HG03175 (cell line): ENCODE data around the gene MID1.

Source experiments
- ATAC-seq: cut with Tn5 transposase; IDR thresholded peaks from one replicate; pipeline ENCODE4 v1.9.1; 2021; ENCODE audit warnings: mild to moderate bottlenecking, moderate library complexity; ENCODE audit not compliant: unreplicated experiment

MID1 gene

GRCh38 chrX:10496345-10496965 lies 123.9 kb downstream of the MID1 start:
- no peak for ATAC-seq

GRCh38 chrX:10495677-10496076 lies 124.7 kb downstream of the MID1 start:
- ATAC-seq = no peak

- ATAC-seq = no peak
These were observed 128.1 kb downstream of the MID1 start for GRCh38 chrX:10492250-10492649.

- ATAC-seq = no peak
These were observed 134.0 kb downstream of the MID1 start for GRCh38 chrX:10486373-10486772.

- ATAC-seq = no peak
These were observed 135.1 kb downstream of the MID1 start for GRCh38 chrX:10485326-10485725.

- ATAC-seq = no peak
These were observed 135.6 kb downstream of the MID1 start for GRCh38 chrX:10484683-10485247.

- ATAC-seq = no peak
These were observed 137.1 kb downstream of the MID1 start for GRCh38 chrX:10483191-10483831.

- no peak for ATAC-seq
These were observed 137.7 kb downstream of the MID1 start for GRCh38 chrX:10482708-10483107.

GRCh38 chrX:10482261-10482660 lies 138.1 kb downstream of the MID1 start:
- peak; percentile 92 for ATAC-seq

GRCh38 chrX:10480861-10481260 lies 139.5 kb downstream of the MID1 start:
- ATAC-seq = no peak

- no peak for ATAC-seq
These were observed 140.9 kb downstream of the MID1 start for GRCh38 chrX:10479508-10479907.

GRCh38 chrX:10477525-10477924 lies 142.9 kb downstream of the MID1 start:
- no peak for ATAC-seq

GRCh38 chrX:10474913-10475568 lies 145.3 kb downstream of the MID1 start:
- ATAC-seq = no peak

- no peak for ATAC-seq
These were observed 145.9 kb downstream of the MID1 start for GRCh38 chrX:10474510-10474909.

- no peak for ATAC-seq
These were observed 149.0 kb downstream of the MID1 start for GRCh38 chrX:10471418-10471817.

GRCh38 chrX:10470009-10470408 lies 150.4 kb downstream of the MID1 start:
- no peak for ATAC-seq

GRCh38 chrX:10467793-10468192 lies 152.6 kb downstream of the MID1 start:
- no peak for ATAC-seq

- ATAC-seq = no peak
These were observed 155.1 kb downstream of the MID1 start for GRCh38 chrX:10465254-10465653.

- ATAC-seq = no peak
These were observed 163.3 kb downstream of the MID1 start for GRCh38 chrX:10457092-10457491.

GRCh38 chrX:10453945-10454344 lies 166.4 kb downstream of the MID1 start:
- ATAC-seq = no peak

GRCh38 chrX:10450959-10451355 lies 169.4 kb downstream of the MID1 start:
- ATAC-seq = no peak
